Lower leg skin (tissue), 4 donors: Measurements from ENCODE around the gene PCGF3. TPM values are rescaled to one million over a fixed set of nuclear protein-coding genes. Genes with fewer than 3 reads are reported as not detected.

Experiments used
- DNase-seq, 2 donors: peaks; one replicate each; pipeline ENCODE4 v3.0.0-alpha.2; 2019; ENCODE audit warnings: low spot score in 2 of 2
- H3K4me3 ChIP-seq: fragments of 200-600 bp; sonication (generic); 2 replicates; pipeline ENCODE4 v1.5.1; 2017; ENCODE audit warnings: mild to moderate bottlenecking, low read depth; ENCODE audit not compliant: poor library complexity, severe bottlenecking
- POLR2A ChIP-seq, 2 donors: fragments of 450-650 bp; IDR thresholded peaks; one replicate each; pipeline ENCODE4 v1.6.1; 2016 to 2017; ENCODE audit warnings: antibody characterized with exemption in 2 of 2, mild to moderate bottlenecking in 1 of 2, moderate library complexity in 1 of 2
- WGBS, 2 donors: methylation state at CpG; one replicate each; pipeline ENCODE4 v1.1.5; 2018; 5-methylcytosine and 5-hydroxymethylcytosine counted together
- intact Hi-C: fragments of 100-400 bp; cut with DNase I; formaldehyde crosslinking; loops from one replicate; pipeline ENCODE4 v1.15.0; 2023; ENCODE audit warnings: low total_unique reads
- total RNA-seq, 4 donors: library from RNA; depleted of rRNA; stranded (reverse); fragments of >200 nt; gene quantifications; one replicate each; pipeline ENCODE4 v1.1.0, GENCODE V29; 2016
- TF ChIP-seq, protein P1 (sequence below), 3 donors: fragments of 450-650 bp; IDR thresholded peaks; one replicate each; pipeline ENCODE4 v1.5.1; 2016; ENCODE audit warnings: antibody characterized with exemption in 3 of 3, mild to moderate bottlenecking in 3 of 3, moderate library complexity in 2 of 3

PCGF3 gene
- total RNA-seq, 4 donors from 2014 or later, result 55.2 to 102 (median 72.3) TPM

DNA sequence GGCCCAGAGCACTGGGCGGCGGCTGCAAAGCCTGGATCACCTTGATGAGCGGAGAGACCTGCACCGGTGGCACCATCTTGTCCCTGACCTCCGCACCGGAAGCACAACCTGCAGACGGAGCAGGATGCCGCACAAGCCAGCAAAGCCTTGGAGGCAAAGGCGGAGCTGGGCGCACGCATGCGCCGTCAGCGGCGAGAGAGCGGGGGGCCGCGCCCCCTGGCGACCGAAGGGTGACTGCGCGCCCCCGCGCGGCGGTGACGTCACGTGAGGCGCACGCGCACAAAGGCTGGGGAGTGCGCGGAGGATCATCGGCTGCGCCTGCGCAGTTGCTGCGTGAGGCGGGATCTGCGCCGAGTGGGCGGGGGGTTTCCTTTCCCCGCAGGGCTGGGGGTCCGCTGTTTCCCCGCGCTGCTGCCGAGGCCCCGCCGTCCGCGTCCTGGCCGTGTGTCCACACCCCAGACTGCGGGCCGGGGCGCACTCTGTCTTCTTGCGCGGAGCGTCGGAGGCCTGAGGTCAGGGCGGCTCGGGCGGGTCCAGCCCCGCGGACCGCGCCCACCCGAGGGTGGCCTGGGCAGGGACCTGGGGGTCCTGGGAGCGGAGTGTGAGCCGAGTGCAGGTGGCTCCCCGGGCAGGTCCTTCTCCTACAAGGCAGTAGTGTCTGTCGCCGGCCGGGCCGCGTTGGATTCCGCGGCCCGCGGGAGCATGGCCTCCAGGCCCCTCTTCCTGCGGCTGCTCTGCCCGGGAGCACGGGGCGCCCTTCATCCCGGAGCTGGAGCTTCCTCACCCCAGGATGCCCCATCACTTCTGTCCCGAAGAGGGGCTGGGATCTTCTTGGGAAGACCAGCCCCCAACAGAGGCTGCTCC is 31.2 kb upstream of the PCGF3 start, which contains the start of the genes ATP5ME and MYL5:
TSS of gene ATP5ME (minus strand) at position 105 of the 864 bp plus-strand sequence. CDS start at position 76, 29 bp downstream.
TSS of gene MYL5 (plus strand) at position 371 of the 864 bp plus-strand sequence. CDS start 3,485 bp downstream, outside the sequence.
- peak within 1 kb of the TSS; percentile 72 for H3K4me3 ChIP-seq
- TF ChIP-seq, protein P1, sequence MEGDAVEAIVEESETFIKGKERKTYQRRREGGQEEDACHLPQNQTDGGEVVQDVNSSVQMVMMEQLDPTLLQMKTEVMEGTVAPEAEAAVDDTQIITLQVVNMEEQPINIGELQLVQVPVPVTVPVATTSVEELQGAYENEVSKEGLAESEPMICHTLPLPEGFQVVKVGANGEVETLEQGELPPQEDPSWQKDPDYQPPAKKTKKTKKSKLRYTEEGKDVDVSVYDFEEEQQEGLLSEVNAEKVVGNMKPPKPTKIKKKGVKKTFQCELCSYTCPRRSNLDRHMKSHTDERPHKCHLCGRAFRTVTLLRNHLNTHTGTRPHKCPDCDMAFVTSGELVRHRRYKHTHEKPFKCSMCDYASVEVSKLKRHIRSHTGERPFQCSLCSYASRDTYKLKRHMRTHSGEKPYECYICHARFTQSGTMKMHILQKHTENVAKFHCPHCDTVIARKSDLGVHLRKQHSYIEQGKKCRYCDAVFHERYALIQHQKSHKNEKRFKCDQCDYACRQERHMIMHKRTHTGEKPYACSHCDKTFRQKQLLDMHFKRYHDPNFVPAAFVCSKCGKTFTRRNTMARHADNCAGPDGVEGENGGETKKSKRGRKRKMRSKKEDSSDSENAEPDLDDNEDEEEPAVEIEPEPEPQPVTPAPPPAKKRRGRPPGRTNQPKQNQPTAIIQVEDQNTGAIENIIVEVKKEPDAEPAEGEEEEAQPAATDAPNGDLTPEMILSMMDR (IDR thresholded peaks at IDR 0.05), result peak in 1 of 3 donors; percentile 64
- peak in 1 of 2 donors; percentile 54 for TF ChIP-seq POLR2A (IDR thresholded peaks at IDR 0.05)
- 0% methylated on average over 32 to 34 of the region's 84 CpGs for WGBS, 2 donors
- intact Hi-C loops, result no loop called here
- DNase-seq, result peak; percentile 95 to 99

DNA sequence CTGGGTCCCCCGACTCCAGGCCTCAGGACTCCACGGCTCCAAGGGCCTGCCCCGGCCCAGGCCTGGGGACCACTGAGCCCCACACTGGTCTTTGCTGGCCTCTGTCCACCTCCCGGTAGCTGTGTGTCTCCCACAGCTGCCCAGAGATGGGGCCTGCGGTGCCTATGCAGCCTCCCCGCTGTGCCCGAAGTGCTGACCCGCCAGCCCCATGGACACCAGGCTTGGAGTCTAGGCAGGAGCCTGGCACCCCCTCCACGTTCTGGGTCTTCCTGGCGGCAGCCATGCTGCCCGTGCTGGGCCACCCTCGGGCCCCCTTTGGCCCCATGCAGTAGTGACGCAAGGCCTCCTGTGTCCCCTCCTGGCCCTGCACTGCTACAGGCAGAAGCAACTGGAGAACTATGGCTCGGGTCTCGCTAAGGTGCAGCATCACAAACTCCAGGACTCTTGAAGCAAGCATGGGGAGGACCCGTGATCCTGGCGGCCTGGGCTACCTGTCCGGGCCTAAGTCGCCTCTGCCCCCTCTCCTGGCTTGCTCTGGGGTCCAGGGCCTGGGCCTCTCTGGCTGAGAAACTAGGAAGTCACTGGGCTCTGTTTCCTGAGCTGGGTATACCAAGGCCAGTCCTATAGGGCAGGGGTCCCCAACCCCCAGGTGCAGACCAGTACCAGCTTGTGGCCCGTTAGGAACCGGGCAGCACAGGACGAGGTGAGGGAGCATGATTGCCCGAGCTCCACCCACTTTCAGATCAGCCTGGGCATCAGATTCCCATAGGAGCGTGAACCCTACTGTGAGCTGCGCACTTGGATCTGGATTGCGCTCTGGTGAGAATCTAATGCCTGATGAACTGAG is 30.4 kb upstream of the PCGF3 start:
- intact Hi-C loops, result no loop called here
- H3K4me3 ChIP-seq, result peak overlapping the region; percentile 65
- TF ChIP-seq, protein P1 (IDR thresholded peaks at IDR 0.05), result no peak
- TF ChIP-seq POLR2A (IDR thresholded peaks at IDR 0.05), result no peak
- DNase-seq, result peak in 1 of 2 donors; percentile 88
- 64 to 80% methylated on average over 12 to 22 of the region's 26 CpGs for WGBS, 2 donors

DNA sequence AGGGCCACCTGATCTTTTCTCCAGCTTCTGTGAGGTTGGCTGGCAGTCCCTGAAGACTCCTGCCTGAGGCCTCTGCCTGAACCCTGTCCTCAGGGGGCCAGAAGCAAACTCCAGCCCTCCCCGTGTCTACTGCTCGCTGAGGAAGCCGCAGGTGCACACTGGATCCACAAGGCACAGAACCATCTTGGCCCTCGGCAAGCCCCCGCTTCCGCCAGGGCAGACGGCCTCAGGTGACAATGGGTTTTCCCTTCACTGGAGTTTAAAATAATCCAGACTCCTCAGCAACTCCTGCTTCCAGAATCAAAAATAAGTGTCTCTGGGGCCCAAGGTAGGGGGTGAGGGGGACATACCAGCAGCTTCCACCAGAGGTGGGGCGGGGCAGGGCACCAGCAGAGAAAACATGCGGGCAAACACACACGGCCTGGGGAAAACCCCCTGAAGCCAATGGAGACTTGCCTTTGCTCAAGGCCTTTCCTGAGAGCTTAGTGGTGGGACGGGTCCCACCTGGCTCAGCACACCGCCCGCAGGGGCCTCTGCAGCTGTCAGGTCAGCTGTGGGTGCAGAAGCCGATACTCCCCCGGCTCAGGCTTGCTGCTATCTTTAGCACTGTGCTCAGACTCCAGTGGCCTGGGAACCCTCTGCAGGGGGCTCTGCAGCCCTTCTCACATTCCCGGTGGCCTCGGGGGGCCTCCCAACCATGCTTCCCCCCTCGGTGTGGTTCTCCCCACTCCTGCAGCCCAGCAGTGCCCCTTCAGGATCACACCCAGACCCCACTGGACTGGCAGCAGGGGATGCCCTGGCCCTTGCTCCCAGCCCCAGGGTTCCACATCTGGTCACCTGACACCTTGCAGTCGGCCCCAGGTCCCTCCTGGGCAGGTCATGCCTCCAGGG is 29.4 kb upstream of the PCGF3 start:
- intact Hi-C loops, result no loop called here
- no peak overlapping the region for H3K4me3 ChIP-seq
- WGBS, 2 donors, result 58 to 70% methylated on average over 14 to 16 of the region's 19 CpGs
- TF ChIP-seq POLR2A (IDR thresholded peaks at IDR 0.05), result no peak
- TF ChIP-seq, protein P1 (IDR thresholded peaks at IDR 0.05), result no peak
- no peak for DNase-seq

DNA sequence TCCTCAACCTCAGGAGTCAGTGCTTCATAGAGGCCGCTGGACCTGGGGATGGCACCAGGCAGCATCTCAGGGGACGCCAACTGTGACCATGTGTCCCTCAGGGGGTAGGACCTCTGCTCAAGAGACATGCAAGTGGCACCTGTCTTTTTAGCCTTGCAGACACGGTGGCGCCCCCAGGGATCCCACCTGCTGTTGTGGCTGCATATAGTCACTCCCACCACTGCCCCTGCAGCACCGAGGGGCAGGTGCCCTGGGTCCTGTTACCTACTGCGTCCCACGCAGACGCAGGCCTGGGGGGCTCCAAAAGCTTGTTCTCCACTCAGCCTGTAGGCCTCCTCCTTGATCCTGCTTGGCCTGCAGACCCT is 28.8 kb upstream of the PCGF3 start:
- no peak overlapping the region for H3K4me3 ChIP-seq
- intact Hi-C loops, result no loop called here
- DNase-seq, result no peak
- 83 to 84% methylated on average over 6 of the region's 8 CpGs for WGBS, 2 donors
- TF ChIP-seq POLR2A (IDR thresholded peaks at IDR 0.05), result no peak
- TF ChIP-seq, protein P1 (IDR thresholded peaks at IDR 0.05), result no peak
